Measurements from ENCODE around the gene SLC6A7.
"Not testable (repeated sequence)": the region's sequence is repeated elsewhere in the genome, so short reads cannot be mapped to it uniquely, and the experiment has no call there.

SLC6A7 gene

DNA sequence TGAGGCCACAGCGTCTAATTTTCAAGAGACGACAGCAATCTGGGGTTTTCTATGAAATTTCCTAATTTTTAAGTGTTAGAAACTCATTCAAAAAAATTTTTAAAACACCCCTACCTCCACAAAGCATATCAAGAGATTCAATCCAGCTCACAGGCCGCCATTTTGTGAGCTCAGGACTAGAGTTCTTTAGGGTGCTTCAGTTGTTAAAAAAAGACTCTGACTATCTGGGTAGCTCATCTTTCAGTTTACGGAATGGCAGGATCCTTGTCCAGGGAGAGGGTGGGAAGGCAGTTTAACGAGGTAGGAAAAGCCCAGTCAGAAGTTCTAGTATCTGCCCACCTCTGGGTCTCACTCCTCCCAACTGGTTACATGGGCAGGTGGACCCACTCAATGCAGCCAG lies 56.6 kb downstream of the SLC6A7 start:
- no peak for DNase-seq

DNA sequence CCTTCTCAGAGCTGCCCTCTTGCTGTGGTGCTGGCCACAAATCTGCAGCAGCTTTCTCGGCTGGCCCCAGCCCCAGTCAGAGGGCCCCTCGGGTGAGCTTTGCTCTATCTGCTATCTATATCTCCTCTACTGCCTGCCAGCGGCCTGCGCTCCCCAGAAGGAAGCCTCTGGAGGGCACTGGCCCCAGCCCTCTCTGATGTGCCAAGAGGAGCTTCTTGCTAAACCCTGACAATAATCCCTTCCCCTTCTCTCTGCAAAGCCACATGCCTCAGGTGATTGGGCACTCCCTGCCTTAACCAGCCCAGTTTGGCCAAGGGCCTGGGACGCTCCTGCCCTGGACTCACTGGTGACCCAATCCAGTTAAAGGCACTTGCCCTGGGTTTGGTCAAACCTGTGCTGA lies 57.0 kb downstream of the SLC6A7 start:
- no peak for DNase-seq

DNA sequence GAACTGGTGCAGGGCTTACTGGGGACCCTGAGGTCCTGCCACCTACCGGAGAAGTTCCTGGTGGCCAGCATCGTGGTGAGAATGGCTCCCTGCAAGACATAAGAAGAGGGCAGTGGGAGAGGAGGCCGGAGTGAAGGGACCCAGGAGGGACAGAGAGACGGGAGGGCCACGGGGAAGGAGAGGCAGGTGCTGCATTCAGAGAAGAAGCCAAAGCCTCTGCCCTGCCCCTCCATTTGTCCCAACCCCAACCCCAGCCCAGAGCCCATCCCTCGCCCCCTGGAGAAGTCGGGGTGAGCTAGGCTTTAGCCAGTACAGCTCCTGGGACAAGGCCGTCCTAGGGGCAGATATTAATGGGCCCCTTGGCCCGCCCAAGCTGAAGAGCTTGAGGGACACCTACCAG lies 57.9 kb downstream of the SLC6A7 start:
- no peak for DNase-seq

DNA sequence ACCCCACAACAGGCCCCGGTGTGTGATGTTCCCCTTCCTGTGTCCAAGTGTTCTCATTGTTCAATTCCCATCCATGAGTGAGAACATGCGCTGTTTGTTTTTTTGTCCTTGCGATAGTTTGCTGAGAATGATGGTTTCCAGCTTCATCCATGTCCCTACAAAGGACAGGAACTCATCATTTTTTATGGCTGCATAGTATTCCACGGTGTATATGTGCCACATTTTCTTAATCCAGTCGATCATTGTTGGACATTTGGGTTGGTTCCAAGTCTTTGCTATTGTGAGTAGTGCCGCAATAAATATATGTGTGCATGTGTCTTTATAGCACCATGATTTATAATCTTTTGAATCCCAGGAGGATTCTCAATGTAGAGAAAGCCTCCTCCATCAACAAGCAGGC lies 58.6 kb downstream of the SLC6A7 start:
- DNase-seq: not testable (repeated sequence)

DNA sequence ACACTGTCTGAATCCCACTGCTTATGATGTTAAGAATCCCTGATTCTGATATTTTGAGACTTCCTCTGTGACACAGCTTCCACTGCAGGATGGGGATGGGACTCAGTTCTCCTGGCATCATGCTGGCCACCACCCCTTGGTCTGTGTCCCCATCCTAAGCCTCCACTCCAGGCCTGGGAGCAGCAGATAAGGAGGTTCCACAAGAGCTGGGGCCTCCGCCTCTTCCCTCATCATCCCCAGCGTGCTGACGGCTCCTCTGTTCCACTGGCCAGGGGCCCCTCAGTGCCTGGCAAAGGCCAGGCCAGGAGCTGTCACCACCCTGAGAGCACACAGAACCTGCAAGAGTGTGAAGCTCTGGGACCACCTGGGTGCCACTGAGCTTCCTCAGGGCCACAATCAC lies 59.1 kb downstream of the SLC6A7 start:
- no peak for DNase-seq

DNA sequence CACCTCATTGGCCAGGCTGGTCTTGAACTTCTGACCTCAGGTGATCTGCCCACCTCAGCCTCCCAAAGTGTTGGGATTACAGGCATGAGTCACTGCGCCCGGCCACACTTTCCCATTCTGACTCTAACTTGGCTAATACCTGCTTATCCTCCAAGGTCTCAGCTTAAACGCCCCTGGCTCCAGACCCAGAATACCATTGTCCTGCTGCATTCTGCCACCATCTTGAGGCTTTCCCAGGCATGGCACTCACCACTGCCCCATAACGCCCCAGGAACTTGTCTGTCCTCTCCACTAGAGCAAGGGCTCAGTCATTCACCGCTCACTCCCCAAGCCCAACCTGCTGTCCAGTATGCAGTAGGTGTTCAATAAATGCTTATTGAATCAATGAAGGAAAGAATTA lies 59.9 kb downstream of the SLC6A7 start:
- no peak for DNase-seq

DNA sequence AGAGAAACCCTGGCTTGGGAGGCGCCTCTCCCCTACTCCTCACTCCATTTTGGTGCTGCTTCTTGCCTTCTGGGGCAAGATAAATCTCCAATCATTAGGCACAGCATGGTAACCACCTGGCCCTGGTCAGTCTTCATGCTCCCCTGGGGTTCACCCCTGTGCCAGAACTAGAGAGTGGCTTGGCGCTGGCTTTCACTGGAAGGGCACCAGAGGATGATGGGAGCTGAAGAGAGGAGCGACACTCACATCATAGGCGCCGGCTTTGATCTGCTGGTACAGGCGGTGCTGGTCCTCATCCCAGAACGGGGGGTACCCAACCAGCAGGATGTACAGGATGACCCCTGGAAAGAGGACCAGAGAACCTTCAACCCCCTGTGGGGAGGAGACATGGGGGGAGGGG lies 61.6 kb downstream of the SLC6A7 start:
- DNase-seq: no peak

DNA sequence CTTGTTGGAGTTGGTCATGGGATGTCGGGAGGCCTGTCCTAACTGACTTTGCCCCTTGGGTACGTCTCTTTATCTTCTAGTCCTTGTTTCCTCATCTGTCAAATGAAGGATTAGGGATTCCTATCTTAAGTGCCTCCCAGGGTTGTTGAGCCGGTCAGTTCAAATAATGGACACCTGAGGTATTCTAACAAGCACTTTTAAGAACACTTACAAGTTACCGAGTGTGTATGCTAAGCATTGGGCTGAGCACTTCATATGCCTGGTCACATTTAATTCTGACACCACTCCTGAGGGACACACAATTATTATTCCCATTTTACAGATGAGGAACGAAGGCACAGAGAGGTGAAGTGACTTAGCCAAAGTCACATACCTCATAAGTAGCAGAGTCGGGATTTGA lies 62.6 kb downstream of the SLC6A7 start:
- no peak for DNase-seq

DNA sequence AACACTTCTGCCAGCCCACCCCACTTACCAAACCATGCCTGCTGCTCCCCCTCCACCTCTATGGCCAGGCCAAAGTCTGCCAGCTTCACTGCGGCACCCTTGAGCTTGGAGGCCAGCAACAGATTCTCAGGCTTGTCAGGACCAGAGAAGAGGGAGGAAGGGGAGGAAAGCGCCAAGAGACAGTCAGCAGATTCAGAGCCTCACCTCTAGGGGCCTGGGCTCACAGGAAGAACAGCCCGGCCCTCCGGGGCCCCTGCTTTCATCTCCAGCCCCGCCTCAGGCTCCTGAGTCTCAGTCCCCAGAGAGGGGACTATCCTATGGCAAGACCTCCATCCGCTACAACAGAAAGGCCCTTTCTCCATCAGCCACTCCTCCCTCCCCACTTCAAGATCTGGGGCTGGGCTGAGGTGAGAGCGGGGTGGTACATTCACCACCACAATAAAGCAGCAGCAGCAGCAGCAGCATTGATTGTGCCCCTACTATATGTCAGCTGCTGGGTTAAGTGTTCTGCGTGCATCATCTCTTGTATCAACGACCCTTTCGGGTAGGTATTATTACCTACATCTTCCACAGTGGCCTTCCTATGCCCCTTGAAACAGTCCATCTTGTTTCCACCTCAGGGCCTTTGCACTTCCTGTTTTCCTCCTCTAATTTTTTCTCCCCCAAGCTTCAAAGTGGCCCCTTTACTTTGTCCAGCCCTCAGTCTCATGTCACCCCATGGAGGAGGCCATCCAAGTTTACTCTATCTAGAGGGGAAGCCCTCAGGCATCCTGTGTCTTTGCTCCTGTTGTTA lies 63.8 kb downstream of the SLC6A7 start:
- DNase-seq: no peak

DNA sequence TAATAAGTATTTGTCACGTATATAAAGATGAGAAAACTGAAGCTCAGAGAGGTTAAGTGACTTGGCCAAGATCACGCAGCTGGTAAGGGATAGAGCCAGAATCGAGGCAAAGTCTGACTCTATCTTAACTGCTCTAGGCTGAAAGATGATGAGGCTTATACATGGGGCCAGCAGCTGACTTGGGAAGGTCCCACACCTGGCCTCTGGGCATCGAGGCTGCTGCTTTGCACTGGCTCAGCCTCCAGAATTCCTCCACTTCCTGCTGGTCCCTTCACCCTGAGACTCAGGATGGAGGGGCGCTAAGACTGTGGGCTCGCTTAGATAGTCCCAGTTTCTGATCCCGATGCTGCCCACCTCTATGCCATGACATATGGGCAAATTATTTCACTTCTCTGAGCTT lies 64.5 kb downstream of the SLC6A7 start:
- no peak for DNase-seq

DNA sequence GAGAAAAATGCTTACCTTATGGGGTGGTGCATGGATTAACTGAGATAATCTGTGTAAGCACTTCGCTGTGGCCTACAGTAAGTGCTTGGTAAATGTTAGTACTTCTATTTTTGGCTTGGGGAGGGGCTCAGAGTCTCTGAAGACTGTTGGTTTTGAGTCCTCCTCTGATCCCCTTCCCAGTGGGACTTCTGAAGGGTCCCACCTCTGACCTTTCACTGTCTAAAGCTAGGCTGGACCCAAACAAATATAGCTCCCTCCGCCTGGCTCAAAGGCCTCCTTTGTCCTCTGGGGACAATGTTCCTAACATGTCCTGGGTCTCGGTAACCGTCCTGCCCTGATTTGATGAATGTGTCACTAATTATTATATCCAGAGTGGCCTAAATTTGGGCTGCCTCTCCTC lies 64.9 kb downstream of the SLC6A7 start:
- DNase-seq: no peak

DNA sequence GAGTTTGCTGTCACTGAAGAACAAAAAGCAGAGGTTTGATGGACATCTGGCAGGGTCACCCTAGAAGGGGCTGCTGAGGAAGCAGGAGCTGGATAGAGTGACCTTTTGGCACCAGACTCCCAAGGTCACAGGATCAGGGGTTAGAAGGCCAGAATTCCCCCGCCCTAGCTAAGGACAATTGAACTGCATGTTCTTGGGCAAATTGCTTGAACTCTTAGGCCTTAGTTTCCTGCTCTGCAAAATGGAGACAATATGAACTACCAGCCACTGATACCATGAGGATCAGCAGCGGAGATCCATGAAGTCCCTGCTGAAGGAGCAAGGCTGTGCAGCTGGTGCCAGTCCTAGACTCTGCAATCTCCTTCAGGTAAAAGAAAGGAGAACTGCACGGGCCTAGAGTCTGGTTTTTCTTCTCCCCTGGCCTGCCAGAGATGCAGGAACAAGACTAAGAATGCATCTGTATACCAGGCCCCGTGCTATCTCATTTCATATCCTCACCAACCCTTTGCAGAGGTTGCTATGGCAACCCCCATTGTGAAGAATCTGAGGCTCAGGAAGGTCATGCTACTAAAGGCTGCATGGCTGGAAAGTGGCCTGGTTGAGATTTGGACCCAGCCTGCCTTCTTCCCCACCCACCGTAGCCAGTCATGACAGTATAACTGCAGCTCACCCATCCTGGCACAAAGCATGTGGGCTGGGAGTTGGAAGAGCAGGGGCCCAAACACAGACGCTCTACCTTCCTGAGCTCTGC lies 66.0 kb downstream of the SLC6A7 start:
- no peak for DNase-seq

DNA sequence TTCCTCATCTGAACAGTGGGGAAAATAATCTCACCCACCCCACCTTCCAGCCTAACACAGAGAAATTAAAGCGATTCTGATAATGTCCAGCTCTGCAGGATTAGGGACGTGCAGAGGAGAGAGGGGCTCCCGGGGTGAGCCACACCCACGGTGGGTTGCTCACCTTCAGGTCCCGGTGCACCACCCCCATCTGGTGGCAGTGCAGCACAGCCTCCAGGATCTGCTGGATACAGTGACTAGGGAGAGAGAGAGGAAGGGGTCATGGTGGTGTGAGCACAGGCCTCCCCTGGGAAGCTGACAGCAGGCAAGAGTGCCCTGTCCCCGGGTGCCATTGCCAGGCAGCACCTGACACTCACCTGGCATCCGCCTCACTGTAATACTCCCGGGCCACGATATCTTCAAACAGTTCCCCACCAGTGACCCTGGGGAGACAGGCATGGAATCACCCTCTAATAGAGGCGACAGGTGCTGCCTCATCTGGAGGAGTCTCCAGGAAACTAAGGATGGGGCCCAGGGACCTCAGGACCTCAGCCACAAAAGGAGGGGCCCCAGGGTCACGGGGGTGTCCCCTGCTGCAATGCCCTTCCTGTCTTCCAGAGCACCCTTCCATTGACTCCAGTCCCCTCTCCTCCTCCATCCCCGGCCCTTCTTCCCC lies 66.7 kb downstream of the SLC6A7 start:
- DNase-seq: no peak

DNA sequence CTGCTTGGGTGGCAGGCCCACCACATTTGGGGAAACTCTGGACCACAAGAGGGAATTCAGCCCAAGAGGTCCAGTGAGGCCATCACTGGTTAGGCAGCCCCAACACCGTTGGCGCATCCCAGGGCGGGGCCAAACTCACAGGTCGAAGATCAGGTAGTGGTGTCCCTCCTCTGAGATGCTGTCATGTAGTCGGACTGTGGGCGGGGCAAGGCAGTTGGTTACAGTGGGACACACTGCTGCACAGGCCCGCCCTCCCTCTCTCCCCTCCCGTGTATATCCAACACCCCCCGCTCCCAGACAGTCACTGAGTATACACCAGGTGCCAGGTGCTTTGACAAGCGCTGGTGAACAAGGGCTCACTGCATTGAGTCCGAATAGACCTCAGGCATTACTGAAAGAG lies 67.6 kb downstream of the SLC6A7 start:
- DNase-seq: no peak

DNA sequence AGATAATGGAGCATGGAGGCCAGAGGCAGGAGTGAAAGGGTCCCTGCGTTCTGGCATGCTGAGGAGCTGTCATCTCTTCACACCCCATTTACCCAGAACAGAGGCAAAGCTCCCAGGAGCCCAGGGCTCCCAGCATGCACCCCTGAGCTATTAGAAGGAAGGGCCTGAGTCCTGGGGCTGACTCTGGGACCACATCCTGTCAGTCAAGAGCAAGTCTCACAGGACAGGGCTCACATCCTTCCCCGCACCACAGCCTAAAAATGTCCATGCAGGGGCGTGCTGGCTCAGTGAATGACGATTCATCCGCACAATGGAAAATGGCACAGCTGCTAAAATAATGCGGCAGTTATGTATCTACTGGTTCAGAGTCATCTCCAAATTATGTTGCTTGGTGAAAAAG lies 68.3 kb downstream of the SLC6A7 start:
- no peak for DNase-seq

All from inflammatory macrophage treated with lipopolysaccharide for 4 hours (primary cell).